H9 (cell line): Measurements from ENCODE around the gene SUFU. TPM values are rescaled to one million over a fixed set of nuclear protein-coding genes. Genes with fewer than 3 reads are reported as not detected.
A peak's percentile ranks its signal among the peaks of the same experiment; 100 is the strongest.

ENCODE experiments used
- DNase-seq: peaks from one replicate; pipeline ENCODE4 v3.0.0-alpha.2; 2017
- H2AFZ ChIP-seq: one replicate; pipeline ENCODE4 v1.6.1; 2013; ENCODE audit warnings: mild to moderate bottlenecking, low read length, control low read depth, moderate library complexity
- H2AK5ac ChIP-seq: 2 replicates; pipeline ENCODE4 v1.6.1; 2013; ENCODE audit warnings: low read length, control low read depth, mixed read lengths; ENCODE audit not compliant: insufficient read length
- H2BK120ac ChIP-seq: one replicate; pipeline ENCODE4 v1.6.1; 2013; ENCODE audit warnings: low read depth, mild to moderate bottlenecking, low read length, control low read depth, inconsistent platforms; ENCODE audit not compliant: poor library complexity, severe bottlenecking
- H2BK12ac ChIP-seq: 2 replicates; pipeline ENCODE4 v1.6.1; 2013; ENCODE audit warnings: low read length, control low read depth, mixed read lengths, low read depth; ENCODE audit not compliant: insufficient read length
- H2BK15ac ChIP-seq: 2 replicates; pipeline ENCODE4 v1.6.1; 2013; ENCODE audit warnings: low read depth, low read length, control low read depth
- H2BK20ac ChIP-seq: one replicate; pipeline ENCODE4 v1.6.1; 2013; ENCODE audit warnings: low read depth, mild to moderate bottlenecking, low read length, control low read depth, inconsistent platforms; ENCODE audit not compliant: poor library complexity, severe bottlenecking
- H2BK5ac ChIP-seq: 2 replicates; pipeline ENCODE4 v1.6.1; 2013; ENCODE audit warnings: low read length, control low read depth, mixed read lengths; ENCODE audit not compliant: insufficient read length
- H3K14ac ChIP-seq: 2 replicates; pipeline ENCODE4 v1.6.1; 2013; ENCODE audit warnings: low read length, control low read depth; ENCODE audit not compliant: insufficient read depth
- H3K18ac ChIP-seq: 2 replicates; pipeline ENCODE4 v1.6.1; 2013; ENCODE audit warnings: low read depth, mild to moderate bottlenecking, mixed read lengths, low read length, control low read depth; ENCODE audit not compliant: insufficient read length
- H3K23ac ChIP-seq: 2 replicates; pipeline ENCODE4 v1.6.1; 2013; ENCODE audit warnings: low read length, control low read depth, mixed read lengths, low read depth; ENCODE audit not compliant: insufficient read length
- H3K23me2 ChIP-seq: 2 replicates; pipeline ENCODE4 v1.6.1; 2013; ENCODE audit warnings: low read depth, mild to moderate bottlenecking, mixed read lengths, low read length, control low read depth; ENCODE audit not compliant: insufficient read length, poor library complexity, severe bottlenecking
- H3K27ac ChIP-seq: 2 replicates; pipeline ENCODE4 v1.5.1; 2013; ENCODE audit warnings: low read length, control low read depth, mixed read lengths, low read depth; ENCODE audit not compliant: insufficient read length
- H3K27me3 ChIP-seq: 2 replicates; pipeline ENCODE4 v1.6.1; 2013; ENCODE audit warnings: low read length, control low read depth, inconsistent platforms; ENCODE audit not compliant: insufficient read depth
- H3K4ac ChIP-seq: 2 replicates; pipeline ENCODE4 v1.6.1; 2013; ENCODE audit warnings: low read depth, mild to moderate bottlenecking, control low read depth, inconsistent platforms, low read length, moderate library complexity
- H3K4me1 ChIP-seq: 2 replicates; pipeline ENCODE4 v1.6.1; 2013; ENCODE audit warnings: low read length, control low read depth, inconsistent platforms; ENCODE audit not compliant: insufficient read depth
- H3K4me2 ChIP-seq: 2 replicates; pipeline ENCODE4 v1.6.1; 2013; ENCODE audit warnings: low read length, control low read depth, mixed read lengths; ENCODE audit not compliant: insufficient read length, insufficient read depth
- H3K56ac ChIP-seq: 2 replicates; pipeline ENCODE4 v1.6.1; 2013; ENCODE audit warnings: low read depth, mild to moderate bottlenecking, mixed read lengths, low read length, control low read depth; ENCODE audit not compliant: insufficient read length
- H3K79me1 ChIP-seq: 2 replicates; pipeline ENCODE4 v1.6.1; 2013; ENCODE audit warnings: low read depth, mild to moderate bottlenecking, moderate library complexity, low read length, control low read depth, inconsistent platforms; ENCODE audit not compliant: insufficient read depth, poor library complexity, severe bottlenecking
- H3K79me2 ChIP-seq: 2 replicates; pipeline ENCODE4 v1.6.1; 2013; ENCODE audit warnings: low read length, control low read depth, inconsistent platforms; ENCODE audit not compliant: insufficient read depth
- H3K9ac ChIP-seq: 2 replicates; pipeline ENCODE4 v1.6.1; 2013; ENCODE audit warnings: low read length, control low read depth, mixed read lengths; ENCODE audit not compliant: insufficient read length; ENCODE audit errors: extremely low read depth
- H3K9me3 ChIP-seq: one replicate; pipeline ENCODE4 v1.6.1; 2013; ENCODE audit warnings: low read depth, low read length, inconsistent platforms; ENCODE audit not compliant: control insufficient read depth
- H3T11ph ChIP-seq: one replicate; pipeline ENCODE4 v1.6.1; 2013; ENCODE audit warnings: mild to moderate bottlenecking, low read length, control low read depth, inconsistent platforms
- H4K20me1 ChIP-seq: one replicate; pipeline ENCODE4 v1.6.1; 2013; ENCODE audit not compliant: control insufficient read depth, insufficient read length, insufficient read depth
- H4K5ac ChIP-seq: 2 replicates; pipeline ENCODE4 v1.6.1; 2013; ENCODE audit warnings: low read depth, mild to moderate bottlenecking, mixed read lengths, low read length, control low read depth; ENCODE audit not compliant: insufficient read length
- H4K8ac ChIP-seq: replicated peaks from 2 replicates; pipeline ENCODE4 v1.6.1; 2013; ENCODE audit warnings: low read length, control low read depth, mixed read lengths, low read depth; ENCODE audit not compliant: insufficient read length
- H4K91ac ChIP-seq: 2 replicates; pipeline ENCODE4 v1.6.1; 2013; ENCODE audit warnings: low read depth, mild to moderate bottlenecking, moderate library complexity, mixed read lengths, low read length, control low read depth; ENCODE audit not compliant: insufficient read length
- H3K27ac Mint-ChIP-seq, 3 experiments: 2 replicates in 2 of 3; 3 replicates in 1 of 3; pipeline ENCODE4 v1.8.0; 2020 to 2021; ENCODE audit warnings: mixed read lengths in 3 of 3, mild to moderate bottlenecking in 1 of 3, moderate library complexity in 1 of 3
- H3K27me3 Mint-ChIP-seq: 2 replicates; pipeline ENCODE4 v1.8.0; 2021; ENCODE audit warnings: low read depth, mild to moderate bottlenecking, moderate library complexity, mixed read lengths
- H3K36me3 Mint-ChIP-seq, 3 experiments: 2 replicates in 2 of 3; 3 replicates in 1 of 3; pipeline ENCODE4 v1.8.0; 2020 to 2021; ENCODE audit warnings: low read depth in 3 of 3, mixed read lengths in 3 of 3; ENCODE audit not compliant: insufficient read depth in 1 of 3
- H3K4me1 Mint-ChIP-seq, 2 experiments: 2 replicates each; pipeline ENCODE4 v1.8.0; 2020; ENCODE audit warnings: mixed read lengths in 2 of 2
- H3K4me3 Mint-ChIP-seq, 2 experiments: 2 replicates in 1 of 2; 3 replicates in 1 of 2; pipeline ENCODE4 v1.8.0; 2020 to 2021; ENCODE audit warnings: mild to moderate bottlenecking in 2 of 2, mixed read lengths in 2 of 2, moderate library complexity in 1 of 2
- H3K9me3 Mint-ChIP-seq, 2 experiments: 2 replicates in 1 of 2; 3 replicates in 1 of 2; pipeline ENCODE4 v1.8.0; 2020; ENCODE audit warnings: mild to moderate bottlenecking in 2 of 2, mixed read lengths in 2 of 2, moderate library complexity in 1 of 2
- CTCF ChIP-seq: fragments of 200-600 bp; sonication (generic); conservative IDR thresholded peaks from 3 replicates; pipeline ENCODE4 v1.8.0; 2021; ENCODE audit warnings: antibody characterized with exemption, mild to moderate bottlenecking
- WGBS: extraction: QIAGEN DNeasy Blood & Tissue Kit; methylation state at CpG from one replicate; pipeline ENCODE4 v1.1.7; 2013; ENCODE audit warnings: missing lambda C conversion rate, low lambda C conversion rate, mixed read lengths; ENCODE audit not compliant: insufficient read length; ENCODE audit errors: extremely low coverage; 5-methylcytosine and 5-hydroxymethylcytosine counted together
- total RNA-seq: library from RNA; stranded (reverse); gene quantifications from 2 replicates; pipeline ENCODE4 v1.2.1, GENCODE V29; 2021

The SUFU gene
- total RNA-seq, 1 experiment from 2014 or later = 9.5 TPM

DNA sequence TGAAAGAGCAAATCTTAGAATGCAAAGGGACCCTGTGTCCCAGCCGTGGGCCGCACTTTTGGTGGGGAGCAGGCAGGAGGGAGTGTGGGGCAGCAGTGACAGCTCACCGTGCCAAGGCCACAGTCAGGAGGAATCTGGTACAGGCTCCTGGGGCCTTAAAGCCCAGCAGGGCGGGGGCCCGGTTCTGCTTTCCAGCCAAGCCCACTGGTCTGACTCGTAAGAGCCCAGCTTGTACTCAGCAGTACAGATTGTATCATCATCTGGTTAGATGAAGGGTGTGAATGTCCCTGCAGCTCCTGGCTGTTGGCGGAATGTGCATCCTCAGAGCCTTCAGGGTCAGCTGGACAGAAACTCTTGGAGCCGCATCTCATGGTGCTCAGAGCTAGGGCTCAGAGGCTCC is 110.0 kb downstream of the SUFU start:
- H3T11ph ChIP-seq = no peak overlapping the region
- H3K56ac ChIP-seq = no peak overlapping the region
- H2AK5ac ChIP-seq = no peak overlapping the region
- H3K4me2 ChIP-seq = no peak overlapping the region
- Mint-ChIP-seq H3K4me3 (no peak overlapping the region), H3K4me1 (peaks cover 15 to 21% of the 10 kb centered on the region in 2 experiments), H3K27ac (0 out of 7 replicates have a peak overlapping the region, but pooled peaks of 1 of the 3 experiments have one; percentile 69), H3K36me3 (peaks cover 3 to 8% (median 8%) of the 10 kb centered on the region in 3 experiments; a peak in 6 of 7 replicates), H3K27me3 (no peaks in the 10 kb centered on the region), H3K9me3 (no peaks in the 10 kb centered on the region)
- H4K5ac ChIP-seq = no peak overlapping the region
- H4K91ac ChIP-seq = no peak overlapping the region
- no peak for DNase-seq
- H3K4ac ChIP-seq = no peak overlapping the region
- H4K8ac ChIP-seq = no peak overlapping the region
- H2BK15ac ChIP-seq = no peak overlapping the region
- H3K23me2 ChIP-seq = no peaks in the 10 kb centered on the region
- H3K79me2 ChIP-seq = no peaks in the 10 kb centered on the region
- no peak overlapping the region for H2BK5ac ChIP-seq
- H2BK12ac ChIP-seq = no peak overlapping the region
- H3K9me3 ChIP-seq = no peaks in the 10 kb centered on the region
- no peak overlapping the region for H3K18ac ChIP-seq
- no peak overlapping the region for H3K14ac ChIP-seq
- no peak overlapping the region for H2AFZ ChIP-seq
- H3K79me1 ChIP-seq = no peaks in the 10 kb centered on the region
- H3K27ac ChIP-seq = no peak overlapping the region
- H2BK20ac ChIP-seq = no peak overlapping the region
- H3K27me3 ChIP-seq = no peaks in the 10 kb centered on the region
- no peaks in the 10 kb centered on the region for H3K4me1 ChIP-seq
- WGBS = no CpG with 5 or more reads among the region's 8 CpGs
- H4K20me1 ChIP-seq = no peaks in the 10 kb centered on the region
- H2BK120ac ChIP-seq = no peak overlapping the region
- TF ChIP-seq CTCF = no peak
- no peak overlapping the region for H3K23ac ChIP-seq
- H3K9ac ChIP-seq = no peak overlapping the region
